ENCODE data around the gene ZNF385C. TPM values are rescaled to one million over a fixed set of nuclear protein-coding genes. Genes with fewer than 3 reads are reported as not detected.

The ZNF385C gene
- polyA plus RNA-seq, 4 donors, result 0.31 to 2.3 TPM; not detected in 2

- no peak overlapping the region for H3K4me3 ChIP-seq (ENCODE audit: low read depth in 1 of 3, low read length in 3 of 3)
- H3K27ac ChIP-seq (ENCODE audit: low read depth in 1 of 3, low read length in 2 of 3), result no peak overlapping the region
- H3K27me3 ChIP-seq (ENCODE audit: control insufficient read depth in 3 of 3, insufficient read depth in 3 of 3, low read length in 3 of 3), result peaks cover 0 to 44% (median 12%) of the 10 kb centered on the region in 3 donors
- no peaks in the 10 kb centered on the region for H3K4me1 ChIP-seq (ENCODE audit: control insufficient read depth in 3 of 3, insufficient read depth in 2 of 3, low read depth in 1 of 3, low read length in 2 of 3)
- DNase-seq, result no peak
- no peak for FAIRE-seq
- WGBS, 3 donors, result 42 to 50% (median 44%) methylated on average over 6 of the region's 6 CpGs
- H3K9me3 ChIP-seq (ENCODE audit: control insufficient read depth in 2 of 2, insufficient read depth in 1 of 2, low read depth in 1 of 2, low read length in 1 of 2), result no peaks in the 10 kb centered on the region
- no peaks in the 10 kb centered on the region for H3K36me3 ChIP-seq (ENCODE audit: control insufficient read depth in 3 of 3, insufficient read depth in 2 of 3, low read depth in 1 of 3, low read length in 3 of 3)
Observed at GRCh38 chr17:42055496-42055895, 42.8 kb downstream of the ZNF385C start.

GRCh38 chr17:42055027-42055426 lies 43.2 kb downstream of the ZNF385C start:
- no peaks in the 10 kb centered on the region for H3K36me3 ChIP-seq (ENCODE audit: control insufficient read depth in 3 of 3, insufficient read depth in 2 of 3, low read depth in 1 of 3, low read length in 3 of 3)
- no peaks in the 10 kb centered on the region for H3K9me3 ChIP-seq (ENCODE audit: control insufficient read depth in 2 of 2, insufficient read depth in 1 of 2, low read depth in 1 of 2, low read length in 1 of 2)
- peaks cover 0 to under 1% (median 0%) of the 10 kb centered on the region in 3 donors for H3K4me1 ChIP-seq (ENCODE audit: control insufficient read depth in 3 of 3, insufficient read depth in 2 of 3, low read depth in 1 of 3, low read length in 2 of 3)
- peaks cover 0 to 44% (median 12%) of the 10 kb centered on the region in 3 donors for H3K27me3 ChIP-seq (ENCODE audit: control insufficient read depth in 3 of 3, insufficient read depth in 3 of 3, low read length in 3 of 3)
- DNase-seq (no peak), FAIRE-seq (no peak)
- WGBS, 3 donors, result 36 to 46% (median 45%) methylated on average over 3 of the region's 3 CpGs
- no peak overlapping the region for H3K27ac ChIP-seq (ENCODE audit: low read depth in 1 of 3, low read length in 2 of 3)
- no peak overlapping the region for H3K4me3 ChIP-seq (ENCODE audit: low read depth in 1 of 3, low read length in 3 of 3)

- WGBS, 3 donors, result 18 to 37% (median 28%) methylated on average over 11 to 12 of the region's 12 CpGs
- peaks cover 0 to 7% (median 0%) of the 10 kb centered on the region in 3 donors for H3K4me1 ChIP-seq (ENCODE audit: control insufficient read depth in 3 of 3, insufficient read depth in 2 of 3, low read depth in 1 of 3, low read length in 2 of 3)
- no peak overlapping the region for H3K4me3 ChIP-seq (ENCODE audit: low read depth in 1 of 3, low read length in 3 of 3)
- no peaks in the 10 kb centered on the region for H3K36me3 ChIP-seq (ENCODE audit: control insufficient read depth in 3 of 3, insufficient read depth in 2 of 3, low read depth in 1 of 3, low read length in 3 of 3)
- H3K27ac ChIP-seq (ENCODE audit: low read depth in 1 of 3, low read length in 2 of 3), result no peak overlapping the region
- FAIRE-seq (no peak), DNase-seq (no peak)
- H3K9me3 ChIP-seq (ENCODE audit: control insufficient read depth in 2 of 2, insufficient read depth in 1 of 2, low read depth in 1 of 2, low read length in 1 of 2), result no peaks in the 10 kb centered on the region
- peaks cover 0 to 44% (median 12%) of the 10 kb centered on the region in 3 donors for H3K27me3 ChIP-seq (ENCODE audit: control insufficient read depth in 3 of 3, insufficient read depth in 3 of 3, low read length in 3 of 3)
Observed at GRCh38 chr17:42053731-42054500, 44.4 kb downstream of the ZNF385C start.

GRCh38 chr17:42052346-42052877 lies 45.9 kb downstream of the ZNF385C start:
- FAIRE-seq (no peak), DNase-seq (no peak)
- Histone ChIP-seq H3K9me3 (ENCODE audit: control insufficient read depth in 2 of 2, insufficient read depth in 1 of 2, low read depth in 1 of 2, low read length in 1 of 2) (no peaks in the 10 kb centered on the region), H3K27me3 (ENCODE audit: control insufficient read depth in 3 of 3, insufficient read depth in 3 of 3, low read length in 3 of 3) (peaks cover 0 to 40% (median 12%) of the 10 kb centered on the region in 3 donors), H3K36me3 (ENCODE audit: control insufficient read depth in 3 of 3, insufficient read depth in 2 of 3, low read depth in 1 of 3, low read length in 3 of 3) (no peaks in the 10 kb centered on the region), H3K4me3 (ENCODE audit: low read depth in 1 of 3, low read length in 3 of 3) (no peak overlapping the region), H3K27ac (ENCODE audit: low read depth in 1 of 3, low read length in 2 of 3) (no peak overlapping the region), H3K4me1 (ENCODE audit: control insufficient read depth in 3 of 3, insufficient read depth in 2 of 3, low read depth in 1 of 3, low read length in 2 of 3) (peaks cover 0 to 7% (median 0%) of the 10 kb centered on the region in 3 donors)
- 76 to 85% (median 77%) methylated on average over 6 of the region's 6 CpGs for WGBS, 3 donors

- FAIRE-seq (no peak), DNase-seq (no peak)
- WGBS, 3 donors, result 87 to 90% (median 88%) methylated on average over 7 of the region's 7 CpGs
- no peak overlapping the region for H3K4me3 ChIP-seq (ENCODE audit: low read depth in 1 of 3, low read length in 3 of 3)
- peaks cover 0 to 40% (median 9%) of the 10 kb centered on the region in 3 donors for H3K27me3 ChIP-seq (ENCODE audit: control insufficient read depth in 3 of 3, insufficient read depth in 3 of 3, low read length in 3 of 3)
- no peaks in the 10 kb centered on the region for H3K9me3 ChIP-seq (ENCODE audit: control insufficient read depth in 2 of 2, insufficient read depth in 1 of 2, low read depth in 1 of 2, low read length in 1 of 2)
- H3K36me3 ChIP-seq (ENCODE audit: control insufficient read depth in 3 of 3, insufficient read depth in 2 of 3, low read depth in 1 of 3, low read length in 3 of 3), result no peaks in the 10 kb centered on the region
- no peak overlapping the region for H3K27ac ChIP-seq (ENCODE audit: low read depth in 1 of 3, low read length in 2 of 3)
- peaks cover 0 to 7% (median 0%) of the 10 kb centered on the region in 3 donors for H3K4me1 ChIP-seq (ENCODE audit: control insufficient read depth in 3 of 3, insufficient read depth in 2 of 3, low read depth in 1 of 3, low read length in 2 of 3)
Observed at GRCh38 chr17:42051645-42052044, 46.6 kb downstream of the ZNF385C start.

GRCh38 chr17:42051013-42051400 lies 47.3 kb downstream of the ZNF385C start:
- 43 to 66% (median 60%) methylated on average over 8 of the region's 8 CpGs for WGBS, 3 donors
- no peak overlapping the region for H3K27ac ChIP-seq (ENCODE audit: low read depth in 1 of 3, low read length in 2 of 3)

GRCh38 chr17:42050393-42051012 lies 47.8 kb downstream of the ZNF385C start, which contains the start of gene C17orf113:
TSS of gene C17orf113 (minus strand) at chr17:42050601. CDS start at chr17:42043376, 7,225 bp downstream.
- 2% methylated on average over 48 to 65 of the region's 65 CpGs for WGBS, 3 donors
- peaks cover 0 to 7% (median 0%) of the 10 kb centered on the region in 3 donors for H3K4me1 ChIP-seq (ENCODE audit: control insufficient read depth in 3 of 3, insufficient read depth in 2 of 3, low read depth in 1 of 3, low read length in 2 of 3)
- no peak for FAIRE-seq

More at GRCh38 chr17:42051013-42051400, 47.3 kb downstream of the ZNF385C start:
- Histone ChIP-seq H3K27me3 (ENCODE audit: control insufficient read depth in 3 of 3, insufficient read depth in 3 of 3, low read length in 3 of 3) (peaks cover 0 to 38% (median 9%) of the 10 kb centered on the region in 3 donors), H3K4me3 (ENCODE audit: low read depth in 1 of 3, low read length in 3 of 3) (peak overlapping the region; percentile 37 to 53 (median 42)), H3K36me3 (ENCODE audit: control insufficient read depth in 3 of 3, insufficient read depth in 2 of 3, low read depth in 1 of 3, low read length in 3 of 3) (no peaks in the 10 kb centered on the region), H3K9me3 (ENCODE audit: control insufficient read depth in 2 of 2, insufficient read depth in 1 of 2, low read depth in 1 of 2, low read length in 1 of 2) (no peaks in the 10 kb centered on the region), H3K4me1 (ENCODE audit: control insufficient read depth in 3 of 3, insufficient read depth in 2 of 3, low read depth in 1 of 3, low read length in 2 of 3) (peaks cover 0 to 7% (median 0%) of the 10 kb centered on the region in 3 donors)
- DNase-seq, result no peak
- FAIRE-seq, result no peak

GRCh38 chr17:42049834-42050392 lies 48.4 kb downstream of the ZNF385C start:
- Histone ChIP-seq H3K27me3 (ENCODE audit: control insufficient read depth in 3 of 3, insufficient read depth in 3 of 3, low read length in 3 of 3) (peaks cover 0 to 27% (median 9%) of the 10 kb centered on the region in 3 donors), H3K36me3 (ENCODE audit: control insufficient read depth in 3 of 3, insufficient read depth in 2 of 3, low read depth in 1 of 3, low read length in 3 of 3) (peaks cover 0 to 3% (median 0%) of the 10 kb centered on the region in 3 donors), H3K4me1 (ENCODE audit: control insufficient read depth in 3 of 3, insufficient read depth in 2 of 3, low read depth in 1 of 3, low read length in 2 of 3) (peaks cover 0 to 7% (median 0%) of the 10 kb centered on the region in 3 donors), H3K4me3 (ENCODE audit: low read depth in 1 of 3, low read length in 3 of 3) (peak overlapping the region; percentile 42 to 82 (median 53)), H3K9me3 (ENCODE audit: control insufficient read depth in 2 of 2, insufficient read depth in 1 of 2, low read depth in 1 of 2, low read length in 1 of 2) (no peaks in the 10 kb centered on the region), H3K27ac (ENCODE audit: low read depth in 1 of 3, low read length in 2 of 3) (no peak overlapping the region)
- WGBS, 3 donors, result 0 to 2% (median 0%) methylated on average over 5 to 7 of the region's 7 CpGs
- no peak for FAIRE-seq
- peak in 1 of 2 donors; percentile 32 for DNase-seq

More at GRCh38 chr17:42050393-42051012, 47.8 kb downstream of the ZNF385C start, which contains the start of gene C17orf113:
- peaks cover 0 to 3% (median 0%) of the 10 kb centered on the region in 3 donors for H3K36me3 ChIP-seq (ENCODE audit: control insufficient read depth in 3 of 3, insufficient read depth in 2 of 3, low read depth in 1 of 3, low read length in 3 of 3)
- no peaks in the 10 kb centered on the region for H3K9me3 ChIP-seq (ENCODE audit: control insufficient read depth in 2 of 2, insufficient read depth in 1 of 2, low read depth in 1 of 2, low read length in 1 of 2)
- peak within 1 kb of the TSS; percentile 42 to 82 (median 53) for H3K4me3 ChIP-seq (ENCODE audit: low read depth in 1 of 3, low read length in 3 of 3)
- peaks cover 0 to 33% (median 9%) of the 10 kb centered on the region in 3 donors for H3K27me3 ChIP-seq (ENCODE audit: control insufficient read depth in 3 of 3, insufficient read depth in 3 of 3, low read length in 3 of 3)
- peak; percentile 57 to 85 for DNase-seq
- H3K27ac ChIP-seq (ENCODE audit: low read depth in 1 of 3, low read length in 2 of 3), result no peak within 1 kb of the TSS
